PC-3 (cell line): ENCODE results near the gene ACER3. TPM values are rescaled to one million over a fixed set of nuclear protein-coding genes. Genes with fewer than 3 reads are reported as not detected.

ENCODE experiments used
- ATAC-seq: fragments of 200-7000 bp; cut with Tn5 transposase; 2 replicates; pipeline ENCODE4 v1.9.1; 2020; ENCODE audit warnings: mild to moderate bottlenecking, moderate library complexity
- BruUV-seq: library from RNA; stranded (reverse); fragments of 400-500 nt; replicated peaks from 2 replicates; lab custom pipeline; 2021; lab: Mats Ljungman, UMichigan
- CTCF ChIA-PET: fragments of 300-600 bp; sonication (Branson Sonifier 250); formaldehyde crosslinking; loops from one replicate; lab custom pipeline; 2022; ENCODE audit warnings: antibody characterized with exemption; lab: Charles Lee
- POLR2A ChIA-PET: fragments of 300-600 bp; sonication (Branson Sonifier 250); formaldehyde crosslinking; loops from one replicate; lab custom pipeline; 2022; ENCODE audit warnings: antibody characterized with exemption; ENCODE audit not compliant: unreplicated experiment; lab: Charles Lee
- DNase-seq: peaks from one replicate; pipeline ENCODE4 v3.0.0-alpha.2; 2015
- H2AFZ ChIP-seq: fragments of 300-600 bp; sonication (generic); 2 replicates; pipeline ENCODE4 v1.6.0; 2016; ENCODE audit warnings: antibody characterized with exemption, low read length
- H3F3A ChIP-seq: fragments of 300-600 bp; sonication (generic); one replicate; pipeline ENCODE4 v1.6.0; 2017; ENCODE audit warnings: antibody characterized with exemption, low read length, control low read depth, mild to moderate bottlenecking; ENCODE audit not compliant: unreplicated experiment
- H3K27ac ChIP-seq: fragments of 300-600 bp; sonication (generic); 2 replicates; pipeline ENCODE4 v1.5.1; 2016; ENCODE audit warnings: mild to moderate bottlenecking, low read length
- H3K27me3 ChIP-seq: fragments of 300-600 bp; sonication (generic); 2 replicates; pipeline ENCODE4 v1.6.1; 2016; ENCODE audit warnings: low read length, mixed read lengths
- H3K36me3 ChIP-seq: fragments of 300-600 bp; sonication (generic); 2 replicates; pipeline ENCODE4 v1.6.1; 2016; ENCODE audit warnings: low read depth, mixed run types, low read length, mixed read lengths
- H3K4me1 ChIP-seq: fragments of 300-600 bp; sonication (generic); 2 replicates; pipeline ENCODE4 v1.5.1; 2016; ENCODE audit warnings: low read length; ENCODE audit not compliant: insufficient read depth
- H3K4me2 ChIP-seq: fragments of 300-600 bp; sonication (generic); 2 replicates; pipeline ENCODE4 v1.6.0; 2016; ENCODE audit warnings: low read length
- H3K4me3 ChIP-seq: fragments of 300-600 bp; sonication (generic); 2 replicates; pipeline ENCODE4 v1.5.1; 2016; ENCODE audit warnings: mild to moderate bottlenecking, low read length, mixed read lengths
- H3K79me2 ChIP-seq: fragments of 300-600 bp; sonication (generic); 2 replicates; pipeline ENCODE4 v1.6.1; 2017; ENCODE audit warnings: low read length, mixed read lengths
- H3K9ac ChIP-seq: fragments of 300-600 bp; sonication (generic); 2 replicates; pipeline ENCODE4 v1.6.0; 2016; ENCODE audit warnings: mild to moderate bottlenecking, low read length
- H3K9me2 ChIP-seq: fragments of 300-600 bp; sonication (generic); replicated peaks from 2 replicates; pipeline ENCODE4 v1.6.1; 2016; ENCODE audit warnings: mixed run types, low read length, mixed read lengths
- H3K9me3 ChIP-seq: fragments of 300-600 bp; sonication (generic); 2 replicates; pipeline ENCODE4 v1.6.1; 2016; ENCODE audit warnings: low read length, mixed read lengths
- H4K20me1 ChIP-seq: fragments of 300-600 bp; sonication (generic); 2 replicates; pipeline ENCODE4 v1.6.1; 2016; ENCODE audit warnings: low read length, mixed read lengths
- EZH2 ChIP-seq: fragments of 300-600 bp; sonication (generic); IDR thresholded peaks from one replicate; pipeline ENCODE4 v1.6.1; 2017; ENCODE audit warnings: antibody characterized with exemption, mild to moderate bottlenecking, low read length; ENCODE audit not compliant: unreplicated experiment
- EZH2phosphoT487 ChIP-seq: fragments of 300-600 bp; sonication (generic); IDR thresholded peaks from 2 replicates; pipeline ENCODE4 v1.6.1; 2018; ENCODE audit warnings: mild to moderate bottlenecking, antibody characterized with exemption, low read length, borderline replicate concordance
- intact Hi-C: fragments of 100-400 bp; cut with micrococcal nuclease; formaldehyde crosslinking; loops from 2 replicates; pipeline ENCODE4 v1.9.0; 2023
- total RNA-seq: library from RNA; depleted of rRNA; stranded (reverse); fragments of >200 nt; gene quantifications from 2 replicates; pipeline ENCODE4 v1.2.3, GENCODE V29; 2014
- TF ChIP-seq, protein P1 (sequence below): fragments of 300-600 bp; sonication (generic); conservative IDR thresholded peaks from 2 replicates; pipeline ENCODE4 v1.5.1; 2017; ENCODE audit warnings: antibody characterized with exemption, low read depth, mild to moderate bottlenecking, low read length

ACER3 gene
- total RNA-seq, 1 experiment from 2014 or later: 17.3 TPM

DNA sequence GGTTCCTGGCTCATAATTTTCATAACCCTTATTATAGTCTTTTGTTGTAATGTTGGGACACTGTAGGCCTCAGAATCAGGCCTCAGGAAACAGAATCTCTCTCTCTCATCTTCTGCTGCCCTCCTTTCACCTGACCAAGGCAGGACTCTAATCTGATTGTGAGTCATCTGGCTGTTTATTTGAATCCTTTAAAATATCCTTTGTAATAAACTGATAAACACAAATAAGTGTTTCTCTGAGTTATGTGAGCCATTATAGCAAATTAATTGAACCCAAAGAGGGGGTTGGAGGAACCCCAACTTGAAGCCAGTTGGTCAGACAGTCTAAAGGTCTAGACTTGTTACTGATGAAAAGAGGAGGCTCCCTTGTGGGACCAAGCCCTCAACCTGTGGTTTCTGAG is 30.6 kb downstream of the ACER3 start:
- Histone ChIP-seq H3K9ac (no peak overlapping the region), H3K27me3 (no peaks in the 10 kb centered on the region), H2AFZ (no peak overlapping the region), H3K4me3 (no peak overlapping the region), H3K36me3 (no peaks in the 10 kb centered on the region), H4K20me1 (no peaks in the 10 kb centered on the region), H3K9me2 (no peaks in the 10 kb centered on the region), H3K4me1 (peaks cover 5% of the 10 kb centered on the region; the same call in 1 of the 2 replicates), H3K27ac (no peak overlapping the region), H3F3A (no peaks in the 10 kb centered on the region), H3K9me3 (no peaks in the 10 kb centered on the region), H3K4me2 (no peak overlapping the region), H3K79me2 (no peaks in the 10 kb centered on the region; the same call in 1 of the 2 replicates)
- ChIA-PET POLR2A (no interaction called here), CTCF (no interaction called here)
- no peak for TF ChIP-seq EZH2phosphoT487
- no peak for TF ChIP-seq EZH2
- TF ChIP-seq, protein P1, sequence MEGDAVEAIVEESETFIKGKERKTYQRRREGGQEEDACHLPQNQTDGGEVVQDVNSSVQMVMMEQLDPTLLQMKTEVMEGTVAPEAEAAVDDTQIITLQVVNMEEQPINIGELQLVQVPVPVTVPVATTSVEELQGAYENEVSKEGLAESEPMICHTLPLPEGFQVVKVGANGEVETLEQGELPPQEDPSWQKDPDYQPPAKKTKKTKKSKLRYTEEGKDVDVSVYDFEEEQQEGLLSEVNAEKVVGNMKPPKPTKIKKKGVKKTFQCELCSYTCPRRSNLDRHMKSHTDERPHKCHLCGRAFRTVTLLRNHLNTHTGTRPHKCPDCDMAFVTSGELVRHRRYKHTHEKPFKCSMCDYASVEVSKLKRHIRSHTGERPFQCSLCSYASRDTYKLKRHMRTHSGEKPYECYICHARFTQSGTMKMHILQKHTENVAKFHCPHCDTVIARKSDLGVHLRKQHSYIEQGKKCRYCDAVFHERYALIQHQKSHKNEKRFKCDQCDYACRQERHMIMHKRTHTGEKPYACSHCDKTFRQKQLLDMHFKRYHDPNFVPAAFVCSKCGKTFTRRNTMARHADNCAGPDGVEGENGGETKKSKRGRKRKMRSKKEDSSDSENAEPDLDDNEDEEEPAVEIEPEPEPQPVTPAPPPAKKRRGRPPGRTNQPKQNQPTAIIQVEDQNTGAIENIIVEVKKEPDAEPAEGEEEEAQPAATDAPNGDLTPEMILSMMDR: no peak
- DNase-seq (peak; percentile 22), ATAC-seq (peak; percentile 56)
- intact Hi-C loops: no loop called here
- no TSS peak for BruUV-seq

DNA sequence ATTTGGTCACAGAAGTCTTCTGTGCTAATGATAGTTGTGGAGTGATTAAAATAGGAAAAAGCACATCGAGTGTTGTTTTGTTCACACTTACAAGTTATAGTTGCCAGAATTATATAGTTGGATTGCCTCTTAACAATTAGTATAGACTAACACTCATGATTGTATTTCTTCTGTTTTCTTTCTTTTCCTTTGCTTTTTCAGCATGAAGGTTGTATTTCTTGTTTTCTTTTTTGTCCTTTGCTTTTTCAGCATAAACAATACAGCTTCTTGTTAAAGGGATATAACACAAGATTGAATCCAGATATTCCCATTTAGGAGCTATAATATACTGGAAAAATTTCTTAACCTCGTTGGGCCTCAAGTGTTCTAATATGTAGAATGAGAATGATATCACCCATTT is 31.1 kb downstream of the ACER3 start:
- ChIA-PET POLR2A (no interaction called here), CTCF (no interaction called here)
- TF ChIP-seq EZH2phosphoT487: no peak
- TF ChIP-seq, protein P1: no peak
- no peak for TF ChIP-seq EZH2
- intact Hi-C loops: no loop called here
- Histone ChIP-seq H3K4me2 (no peak overlapping the region), H3K79me2 (no peaks in the 10 kb centered on the region), H3K4me3 (no peak overlapping the region), H3K4me1 (peaks cover 5% of the 10 kb centered on the region; the same call in 1 of the 2 replicates), H3K27ac (no peak overlapping the region), H3K9ac (no peak overlapping the region), H3F3A (no peaks in the 10 kb centered on the region), H4K20me1 (no peaks in the 10 kb centered on the region), H3K36me3 (no peaks in the 10 kb centered on the region), H3K9me2 (no peaks in the 10 kb centered on the region), H2AFZ (no peak overlapping the region), H3K27me3 (no peaks in the 10 kb centered on the region), H3K9me3 (no peaks in the 10 kb centered on the region)
- no peak for ATAC-seq
- no TSS peak for BruUV-seq
- DNase-seq: no peak

DNA sequence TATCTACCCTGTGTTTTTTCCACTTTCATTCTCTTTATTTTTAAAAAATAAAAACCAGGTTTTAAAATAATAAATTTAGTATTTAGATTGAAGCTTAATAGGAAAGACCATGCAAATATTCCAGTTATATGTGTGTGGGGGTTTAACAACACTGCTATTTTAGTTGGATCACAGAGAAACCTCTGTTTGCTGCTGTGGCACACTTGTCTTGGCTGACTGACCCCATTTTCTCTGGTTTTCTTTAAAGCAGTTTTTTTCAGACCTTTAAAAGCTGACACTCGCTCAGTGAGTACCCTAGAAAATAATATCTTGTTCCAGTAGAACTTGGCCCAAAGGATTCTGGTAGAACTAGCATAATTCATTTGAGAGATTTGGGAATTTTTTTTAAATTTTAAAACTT is 31.6 kb downstream of the ACER3 start:
- Histone ChIP-seq H3K79me2 (no peaks in the 10 kb centered on the region), H4K20me1 (no peaks in the 10 kb centered on the region), H3K9me3 (no peaks in the 10 kb centered on the region), H3K9me2 (no peaks in the 10 kb centered on the region), H3K4me3 (no peak overlapping the region), H3K36me3 (no peaks in the 10 kb centered on the region), H3K4me2 (no peak overlapping the region), H3K27me3 (no peaks in the 10 kb centered on the region), H3K4me1 (peaks cover 5% of the 10 kb centered on the region; the same call in 1 of the 2 replicates), H2AFZ (no peak overlapping the region), H3F3A (no peaks in the 10 kb centered on the region), H3K9ac (no peak overlapping the region), H3K27ac (no peak overlapping the region)
- intact Hi-C loops: no loop called here
- CTCF ChIA-PET: no interaction called here
- TF ChIP-seq, protein P1: no peak
- no peak for TF ChIP-seq EZH2
- no peak for TF ChIP-seq EZH2phosphoT487
- no peak for DNase-seq
- POLR2A ChIA-PET: no interaction called here
- no TSS peak for BruUV-seq
- no peak for ATAC-seq
